Stimulated activated CD4-positive, alpha-beta T cell treated with anti-CD3 and anti-CD28 coated beads, Interleukin-2, amount 100 ng/mL, for 24 hours (primary cell): ENCODE data around the gene RPA4.
"Not testable (repeated sequence)": the region's sequence is repeated elsewhere in the genome, so short reads cannot be mapped to it uniquely, and the experiment has no call there.

Experiments used
- DNase-seq, 2 donors: peaks; one replicate each; pipeline ENCODE4 v3.0.0-alpha.2; 2020

Gene RPA4, protein sequence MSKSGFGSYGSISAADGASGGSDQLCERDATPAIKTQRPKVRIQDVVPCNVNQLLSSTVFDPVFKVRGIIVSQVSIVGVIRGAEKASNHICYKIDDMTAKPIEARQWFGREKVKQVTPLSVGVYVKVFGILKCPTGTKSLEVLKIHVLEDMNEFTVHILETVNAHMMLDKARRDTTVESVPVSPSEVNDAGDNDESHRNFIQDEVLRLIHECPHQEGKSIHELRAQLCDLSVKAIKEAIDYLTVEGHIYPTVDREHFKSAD

DNA sequence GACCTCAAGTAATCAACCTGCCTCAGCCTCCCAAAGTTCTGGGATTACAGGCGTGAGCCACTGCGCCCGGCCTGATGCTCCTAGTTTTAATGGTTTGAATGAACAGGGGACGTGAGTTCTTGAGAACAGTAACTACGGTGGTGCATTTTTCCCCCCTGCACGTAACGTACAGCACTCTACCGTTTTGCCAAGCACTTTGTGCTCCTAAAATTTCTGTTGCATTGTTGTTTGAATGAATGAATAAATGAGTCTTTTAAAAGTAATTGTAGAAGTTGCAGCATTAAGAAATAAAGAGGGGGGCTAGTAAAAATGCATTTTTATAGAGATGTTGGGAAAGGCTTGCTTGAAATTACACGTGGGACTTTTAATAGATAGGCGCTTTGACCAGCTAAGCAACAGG lies at the start of gene RPA4:
Gene RPA4, plus strand, starts transcription at position 301 of the 400 bp plus-strand sequence. CDS start 403 bp downstream, outside the sequence.
- no peak for DNase-seq

DNA sequence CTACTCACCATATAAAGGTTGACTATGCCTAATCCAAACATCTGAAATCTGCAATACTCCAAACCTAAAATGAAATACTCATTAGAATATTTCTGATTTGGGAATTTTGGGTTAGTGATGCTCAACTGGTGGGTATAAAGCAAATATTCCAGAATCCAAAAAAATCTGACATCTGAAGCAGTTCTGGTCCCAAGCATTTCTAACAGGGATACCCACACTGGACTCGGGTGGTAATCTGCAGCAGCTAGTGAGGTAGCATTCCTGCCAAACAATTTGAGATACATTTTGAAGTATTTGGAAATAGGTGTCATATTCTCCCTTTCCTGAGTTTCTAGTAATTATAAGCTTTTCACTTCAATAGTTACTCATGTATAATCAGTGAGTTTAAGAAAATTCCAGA lies 49.6 kb upstream of the RPA4 start:
- no peak for DNase-seq

DNA sequence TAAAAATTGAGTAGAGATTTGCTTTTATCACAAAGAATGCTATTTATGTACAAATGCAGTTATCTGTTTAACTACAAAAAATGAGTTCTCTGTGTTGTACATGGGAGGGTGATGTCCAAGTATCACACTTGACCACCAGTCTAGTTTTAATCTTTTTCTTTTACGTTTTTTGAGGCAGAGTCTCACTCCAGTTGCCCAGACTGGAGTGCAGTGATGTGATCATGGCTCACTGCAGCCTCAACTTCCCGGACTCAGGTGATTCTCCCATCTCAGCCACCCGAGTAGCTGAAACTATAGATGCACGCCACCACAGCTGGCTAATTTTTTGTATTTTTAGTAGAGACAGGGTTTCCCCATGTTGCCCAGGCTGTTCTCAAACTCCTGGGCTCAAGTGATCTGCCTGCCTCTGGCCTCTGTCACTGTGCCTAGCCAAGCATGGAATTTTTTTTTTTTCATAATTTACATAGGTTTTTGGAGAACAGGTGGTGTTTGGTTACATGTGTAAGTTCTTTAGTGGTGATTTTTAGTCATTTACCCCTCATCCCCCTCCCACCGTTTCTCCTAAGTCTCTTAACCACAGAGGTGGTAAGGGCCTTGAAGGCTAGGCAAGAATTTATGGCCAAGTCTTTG lies 47.9 kb upstream of the RPA4 start:
- no peak for DNase-seq

DNA sequence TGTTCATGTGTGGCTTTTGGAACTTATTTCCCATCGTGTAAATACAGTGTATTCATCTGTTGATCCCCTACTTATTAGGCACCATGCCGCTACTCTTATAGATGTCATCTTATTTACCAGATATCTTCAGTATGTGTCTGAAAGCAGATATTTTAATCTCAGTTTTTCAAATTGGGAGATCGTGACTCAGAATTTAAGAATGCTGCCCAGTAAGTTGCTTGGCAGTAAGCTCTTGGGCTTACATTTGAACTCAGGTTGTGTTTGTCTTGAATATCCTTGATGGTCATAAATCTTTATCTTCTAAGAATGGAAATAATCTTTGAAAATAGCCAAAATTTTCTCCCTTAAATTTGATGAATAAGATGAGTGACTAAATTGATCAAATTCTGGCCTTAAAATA lies 45.9 kb upstream of the RPA4 start:
- DNase-seq = no peak

GRCh38 chrX:96838537-96838936 lies 45.2 kb upstream of the RPA4 start:
- no peak for DNase-seq

DNA sequence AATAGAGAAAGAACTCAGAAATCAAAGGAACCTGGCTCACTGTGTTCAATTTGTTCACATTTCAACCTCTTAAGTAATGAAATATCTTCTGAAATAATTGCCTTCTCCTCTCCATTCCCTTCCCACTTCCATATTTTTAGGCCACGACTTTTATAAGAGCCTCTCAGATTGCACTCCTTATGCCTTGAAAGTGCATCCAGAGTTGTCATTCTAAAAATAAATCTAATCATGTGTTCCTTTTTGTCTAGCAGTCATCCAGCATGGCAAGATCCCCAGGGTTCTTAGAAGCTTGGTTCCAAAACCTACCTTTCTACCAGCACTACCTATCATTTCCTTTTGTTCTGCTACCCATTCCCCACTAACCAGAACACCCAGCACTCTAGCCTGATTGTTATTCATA lies 42.4 kb upstream of the RPA4 start:
- no peak for DNase-seq

GRCh38 chrX:96841866-96842265 lies 41.8 kb upstream of the RPA4 start:
- not testable (repeated sequence) for DNase-seq

- no peak for DNase-seq
Measured at GRCh38 chrX:96843566-96843965, 40.1 kb upstream of the RPA4 start.

DNA sequence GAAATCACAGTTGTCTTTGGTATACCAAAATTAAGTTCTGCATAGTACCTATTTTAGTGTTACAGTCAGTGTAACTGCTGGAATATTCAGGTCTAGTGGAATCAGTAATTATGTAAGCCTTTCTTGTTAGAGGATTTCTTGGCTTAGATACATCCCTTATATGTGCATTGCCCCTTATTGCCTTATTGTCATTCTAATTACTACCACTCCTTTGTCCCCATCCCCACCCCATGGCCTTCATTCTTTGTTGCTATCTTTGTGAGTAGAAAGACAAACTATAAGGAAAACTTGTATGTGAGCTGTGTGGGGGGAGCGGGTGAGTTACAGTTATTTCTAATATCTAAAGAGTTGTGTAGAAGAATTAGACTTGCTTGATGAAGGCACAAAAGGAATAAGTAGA lies 36.9 kb upstream of the RPA4 start:
- no peak for DNase-seq

DNA sequence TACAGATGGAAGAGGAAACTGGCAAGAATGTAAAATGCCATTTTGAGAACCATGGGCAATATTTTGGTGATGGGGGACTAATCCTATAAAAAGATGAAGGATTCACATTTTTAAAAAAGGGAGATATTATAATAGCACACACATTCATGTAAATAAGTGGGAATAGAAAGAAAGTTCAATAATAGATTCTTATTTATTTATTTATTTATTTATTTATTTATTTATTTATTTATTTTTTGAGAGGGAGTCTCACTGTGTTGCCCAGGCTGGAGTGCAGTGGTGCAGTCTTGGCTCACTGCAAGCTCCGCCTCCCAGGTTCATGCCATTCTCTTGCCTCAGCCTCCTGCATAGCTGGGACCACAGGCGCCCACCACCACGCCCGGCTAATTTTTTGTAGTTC lies 24.3 kb upstream of the RPA4 start:
- DNase-seq = not testable (repeated sequence)

DNA sequence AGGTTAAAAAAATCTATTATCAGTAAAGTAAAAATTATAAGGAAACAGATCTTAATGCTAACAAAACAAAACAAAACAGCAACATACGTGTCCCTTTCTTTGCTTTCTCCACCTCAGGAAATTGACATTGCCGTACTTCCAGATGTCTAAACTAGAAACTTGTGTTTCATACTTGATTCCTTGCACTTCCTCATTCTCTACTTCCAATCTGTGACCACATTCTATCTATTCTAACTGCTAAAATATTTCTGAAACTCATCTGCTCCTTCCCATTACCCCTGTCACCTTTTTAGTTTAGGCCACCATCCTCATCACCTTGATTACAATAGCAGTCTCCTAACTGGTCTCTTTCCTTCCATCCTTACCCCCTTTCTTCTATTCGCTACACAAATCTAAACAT lies 22.5 kb upstream of the RPA4 start:
- no peak for DNase-seq

GRCh38 chrX:96861661-96862060 lies 22.0 kb upstream of the RPA4 start:
- no peak for DNase-seq

GRCh38 chrX:96884027-96884426 lies 319 bp downstream of the RPA4 start:
- DNase-seq = no peak

DNA sequence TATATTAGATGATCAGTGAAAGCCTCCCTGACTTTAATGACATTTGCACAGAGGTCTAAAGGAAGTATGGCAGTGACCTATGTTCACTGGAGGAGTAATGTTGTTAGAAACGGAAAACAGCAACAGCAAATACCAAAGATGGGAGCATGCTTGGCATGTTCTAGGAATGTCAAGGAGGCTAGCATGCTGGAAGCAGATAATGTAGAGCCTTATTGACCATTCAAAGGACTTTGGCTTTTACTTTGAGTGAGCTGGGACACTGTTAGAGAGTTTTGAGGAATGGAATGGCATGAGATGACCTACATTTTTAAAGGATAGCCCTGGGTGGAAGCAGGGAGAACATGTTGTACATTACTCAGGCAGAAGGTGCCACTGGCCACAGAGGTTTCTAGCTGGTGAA lies 6.0 kb downstream of the RPA4 start:
- DNase-seq = no peak

- DNase-seq = no peak
Measured at GRCh38 chrX:96906741-96907140, 23.0 kb downstream of the RPA4 start.

GRCh38 chrX:96907516-96908272 lies 24.0 kb downstream of the RPA4 start:
- no peak for DNase-seq

GRCh38 chrX:96909291-96909690 lies 25.6 kb downstream of the RPA4 start:
- DNase-seq = no peak

DNA sequence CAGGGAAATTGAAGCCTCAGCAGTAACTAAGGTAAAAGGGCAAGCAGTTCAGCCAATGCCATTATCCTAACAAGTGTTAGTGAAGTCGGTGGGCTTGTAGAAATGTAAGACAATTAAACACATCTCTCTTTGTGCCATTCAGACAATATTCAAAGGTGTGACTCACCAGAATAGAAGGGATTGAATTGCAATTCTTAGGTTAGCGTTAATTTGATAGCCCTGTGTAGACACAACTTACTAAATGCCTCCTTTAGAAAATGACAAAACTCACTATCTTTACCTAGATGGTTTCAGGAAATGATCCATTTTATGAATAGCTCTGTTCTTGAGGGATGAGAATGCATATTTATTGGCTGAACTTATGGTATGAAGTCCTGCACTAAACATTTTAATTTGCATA lies 35.2 kb downstream of the RPA4 start:
- no peak for DNase-seq

GRCh38 chrX:96919672-96920071 lies 36.0 kb downstream of the RPA4 start:
- no peak for DNase-seq

DNA sequence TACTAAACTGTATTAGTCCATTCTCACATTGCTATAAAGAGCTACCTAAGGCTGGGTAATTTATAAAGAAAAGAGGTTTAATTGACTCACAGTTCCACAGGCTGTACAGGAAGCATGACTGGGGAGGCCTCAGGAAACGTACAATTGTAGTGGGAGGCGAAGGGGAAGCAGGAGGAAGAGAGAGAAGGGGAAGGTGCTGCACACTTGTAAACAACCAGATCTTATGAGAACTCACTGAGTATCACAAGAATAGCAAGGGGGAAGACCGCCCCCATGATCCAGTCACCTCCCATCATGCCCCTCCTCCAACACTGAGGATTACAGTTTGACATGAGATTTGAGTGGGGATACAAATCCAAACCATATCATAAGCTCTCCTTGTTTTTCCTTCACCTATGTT lies 40.9 kb downstream of the RPA4 start:
- no peak for DNase-seq

DNA sequence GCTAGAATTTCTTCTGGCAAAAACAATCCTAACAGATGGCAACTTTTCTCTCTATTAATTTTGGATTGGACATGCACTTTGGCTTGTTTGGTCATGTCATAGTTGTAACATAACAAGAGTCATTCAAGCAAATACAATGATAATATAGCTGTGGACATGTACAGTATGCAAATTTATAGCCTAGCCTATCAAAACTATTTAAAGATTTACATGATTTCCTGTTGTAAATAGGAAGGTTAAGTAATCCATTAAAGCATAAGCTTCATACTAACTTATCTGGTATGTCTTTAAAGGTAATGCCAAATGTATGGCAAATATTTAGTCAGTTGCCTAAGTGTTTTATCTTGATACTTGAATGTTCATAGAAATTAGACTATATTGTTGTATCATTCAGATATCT lies 45.3 kb downstream of the RPA4 start:
- no peak for DNase-seq
